HCT116 (cell line): ENCODE measurements around the gene SHISA4. TPM values are rescaled to one million over a fixed set of nuclear protein-coding genes. Genes with fewer than 3 reads are reported as not detected.

Experiments
- ATAC-seq: fragments of 200-7000 bp; cut with Tn5 transposase; 2 replicates; pipeline ENCODE4 v1.9.1; 2020; ENCODE audit warnings: mild to moderate bottlenecking, moderate library complexity
- BruUV-seq: library from RNA; stranded (reverse); fragments of 400-500 nt; replicated peaks from 2 replicates; lab custom pipeline; 2021; lab: Mats Ljungman, UMichigan
- CTCF ChIA-PET: fragments of 300-600 bp; sonication (Branson Sonifier 250); formaldehyde crosslinking; loops from one replicate; lab custom pipeline; 2021; ENCODE audit warnings: antibody characterized with exemption; lab: Charles Lee
- POLR2A ChIA-PET: fragments of 300-600, 350-600 bp; sonication (Branson Sonifier 250); formaldehyde crosslinking; loops from one replicate; lab custom pipeline; 2021; ENCODE audit warnings: antibody characterized with exemption; lab: Charles Lee
- RAD21 ChIA-PET, 2 experiments: fragments of 300-600 bp; sonication (Branson Sonifier 250); formaldehyde crosslinking; loops; one replicate each; lab custom pipeline; 2023; ENCODE audit warnings: low total read pairs in 2 of 2; ENCODE audit not compliant: uncharacterized antibody in 2 of 2, unreplicated experiment in 2 of 2, low non-redundant PET in 1 of 2; lab: Charles Lee
- DNase-seq: peaks from one replicate; pipeline ENCODE4 v3.0.0-alpha.2; 2010; ENCODE audit warnings: low read depth, low spot score
- H2AFZ ChIP-seq: fragments of 200-600 bp; shearing (Covaris generic), sonication (generic); 2 replicates; pipeline ENCODE4 v1.6.1; 2017; ENCODE audit warnings: low read depth, mixed run types, mixed read lengths, antibody characterized with exemption, low read length; ENCODE audit not compliant: poor library complexity, severe bottlenecking
- H3K27ac ChIP-seq: 2 replicates; pipeline ENCODE4 v1.5.1; 2012; ENCODE audit warnings: low read depth, low read length
- H3K27me3 ChIP-seq: fragments of 200-600 bp; sonication (generic); 2 replicates; pipeline ENCODE4 v1.6.1; 2016; ENCODE audit warnings: mixed run types, low read length, mixed read lengths; ENCODE audit not compliant: insufficient read depth
- H3K36me3 ChIP-seq, 2 experiments: fragments of 200-500 bp in 1 of 2; fragments of 200-600 bp in 1 of 2; sonication (Bioruptor generic) in 1 of 2; sonication (generic) in 1 of 2; 2 replicates each; pipeline versions ENCODE4 v1.5.1 to v1.6.1; 2014 to 2016; ENCODE audit warnings: low read length in 2 of 2, inconsistent platforms in 1 of 2, mixed read lengths in 1 of 2, mixed run types in 1 of 2; ENCODE audit not compliant: insufficient read depth in 2 of 2, control insufficient read depth in 1 of 2
- H3K4me1 ChIP-seq, 2 experiments: fragments of 200-600 bp in 1 of 2; sonication (generic) in 1 of 2; 2 replicates each; pipeline versions ENCODE4 v1.5.1 to v1.6.1; 2012 to 2017; ENCODE audit warnings: low read length in 2 of 2, inconsistent platforms in 1 of 2, mild to moderate bottlenecking in 1 of 2, mixed read lengths in 1 of 2, mixed run types in 1 of 2, moderate library complexity in 1 of 2; ENCODE audit not compliant: insufficient read depth in 2 of 2, control insufficient read depth in 1 of 2
- H3K4me2 ChIP-seq: fragments of 200-600 bp; sonication (generic); 2 replicates; pipeline ENCODE4 v1.6.1; 2017; ENCODE audit warnings: mixed run types, low read length, mixed read lengths
- H3K4me3 ChIP-seq, 2 experiments: fragments of 200-600 bp in 1 of 2; sonication (generic) in 1 of 2; replicated peaks in 1 of 2; 2 replicates each; pipeline ENCODE4 v1.5.1; 2011 to 2016; ENCODE audit warnings: low read length in 2 of 2, control low read depth in 1 of 2, low read depth in 1 of 2, mild to moderate bottlenecking in 1 of 2, mixed read lengths in 1 of 2, mixed run types in 1 of 2
- H3K79me2 ChIP-seq: fragments of 200-600 bp; sonication (generic); 2 replicates; pipeline ENCODE4 v1.6.1; 2017; ENCODE audit warnings: mild to moderate bottlenecking, mixed run types, low read length, moderate library complexity, mixed read lengths; ENCODE audit not compliant: insufficient read depth
- H3K9ac ChIP-seq: fragments of 200-600 bp; sonication (generic); 2 replicates; pipeline ENCODE4 v1.6.1; 2016; ENCODE audit warnings: low read length, mixed read lengths
- H3K9me2 ChIP-seq: fragments of 200-600 bp; sonication (generic), shearing (Covaris generic); 2 replicates; pipeline ENCODE4 v1.6.1; 2017; ENCODE audit warnings: mixed run types, mild to moderate bottlenecking, moderate library complexity; ENCODE audit not compliant: insufficient read depth
- H3K9me3 ChIP-seq, 2 experiments: fragments of 200-500 bp in 1 of 2; fragments of 200-600 bp in 1 of 2; sonication (Bioruptor generic) in 1 of 2; sonication (generic) in 1 of 2; 2 replicates each; pipeline ENCODE4 v1.6.1; 2014 to 2017; ENCODE audit warnings: low read length in 2 of 2, mixed read lengths in 2 of 2, inconsistent platforms in 1 of 2, low read depth in 1 of 2, mild to moderate bottlenecking in 1 of 2, mixed run types in 1 of 2, moderate library complexity in 1 of 2; ENCODE audit not compliant: control insufficient read depth in 1 of 2, insufficient read depth in 1 of 2
- H4K20me1 ChIP-seq: fragments of 200-600 bp; sonication (generic), shearing (Covaris generic); 2 replicates; pipeline ENCODE4 v1.6.1; 2017; ENCODE audit warnings: mixed run types, mild to moderate bottlenecking, moderate library complexity; ENCODE audit not compliant: insufficient read depth
- CEBPB ChIP-seq: IDR thresholded peaks from 2 replicates; pipeline ENCODE4 v1.6.1; 2012; ENCODE audit warnings: low read depth
- POLR2A ChIP-seq: IDR thresholded peaks from 2 replicates; pipeline ENCODE4 v1.7.0; 2011; ENCODE audit warnings: borderline replicate concordance; ENCODE audit not compliant: insufficient read depth, insufficient read length; ENCODE audit errors: extremely low read depth
- RAD21 ChIP-seq: IDR thresholded peaks from 2 replicates; pipeline ENCODE4 v1.6.1; 2012; ENCODE audit warnings: low read depth, mild to moderate bottlenecking
- ZBTB33 ChIP-seq: IDR thresholded peaks from 2 replicates; pipeline ENCODE4 v1.6.1; 2011; ENCODE audit warnings: mild to moderate bottlenecking, low read length, moderate library complexity; ENCODE audit not compliant: insufficient replicate concordance; ENCODE audit errors: extremely low read depth
- ZFX ChIP-seq: fragments of 450-650 bp; IDR thresholded peaks from 2 replicates; pipeline ENCODE4 v1.6.1; 2017
- ZNF274 ChIP-seq: fragments of 200-500 bp; sonication (Bioruptor generic); IDR thresholded peaks from 2 replicates; pipeline ENCODE4 v1.6.1; 2014; ENCODE audit warnings: mild to moderate bottlenecking, low read depth, low read length, inconsistent platforms
- intact Hi-C: fragments of 100-400 bp; cut with micrococcal nuclease; formaldehyde crosslinking; loops from 2 replicates; pipeline ENCODE4 v1.10.0; 2022
- total RNA-seq: library from RNA; stranded (reverse); gene quantifications from one replicate; pipeline ENCODE4 v1.2.1, GENCODE V29; 2021; ENCODE audit not compliant: unreplicated experiment
- TF ChIP-seq, protein P1 (sequence below), 3 experiments: fragments of 200-600 bp in 1 of 3; sonication (generic) in 1 of 3; IDR thresholded peaks in 2 of 3; conservative IDR thresholded peaks in 1 of 3; 2 replicates each; pipeline ENCODE4 v1.5.1; 2012 to 2017; ENCODE audit warnings: low read depth in 2 of 3, low read length in 2 of 3, antibody characterized with exemption in 1 of 3, borderline replicate concordance in 1 of 3, control low read depth in 1 of 3, mild to moderate bottlenecking in 1 of 3, mixed read lengths in 1 of 3, mixed run types in 1 of 3, moderate library complexity in 1 of 3; ENCODE audit not compliant: insufficient read depth in 1 of 3

Gene SHISA4
- total RNA-seq, 1 experiment from 2014 or later = 15.2 TPM

GRCh38 chr1:201905234-201905890 is 16.7 kb downstream of the SHISA4 start:
- BruUV-seq = no TSS peak
- H3K4me3 ChIP-seq = no peak overlapping the region
- H4K20me1 ChIP-seq = no peaks in the 10 kb centered on the region
- ChIA-PET RAD21 (no interaction called here), CTCF (interaction anchor here (1.0 to 1.6 kb wide), 2 partner anchors 9 kb away, joined by 4 to 6 read pairs; no protein-coding TSS in a partner anchor), POLR2A (no interaction called here)
- no peaks in the 10 kb centered on the region for H3K27me3 ChIP-seq
- no peak for ATAC-seq
- DNase-seq = no peak
- no peak overlapping the region for H3K9ac ChIP-seq
- no peaks in the 10 kb centered on the region for H3K4me1 ChIP-seq
- no peaks in the 10 kb centered on the region for H3K36me3 ChIP-seq
- no peaks in the 10 kb centered on the region for H3K9me2 ChIP-seq
- H3K27ac ChIP-seq = no peak overlapping the region
- no peaks in the 10 kb centered on the region for H3K9me3 ChIP-seq
- H3K4me2 ChIP-seq = no peak overlapping the region
- no peaks in the 10 kb centered on the region for H3K79me2 ChIP-seq
- no peak overlapping the region for H2AFZ ChIP-seq
- TF ChIP-seq ZBTB33 = no peak
- TF ChIP-seq CEBPB = no peak
- no peak for TF ChIP-seq ZNF274
- no peak for TF ChIP-seq RAD21
- no peak for TF ChIP-seq POLR2A
- TF ChIP-seq, protein P1, sequence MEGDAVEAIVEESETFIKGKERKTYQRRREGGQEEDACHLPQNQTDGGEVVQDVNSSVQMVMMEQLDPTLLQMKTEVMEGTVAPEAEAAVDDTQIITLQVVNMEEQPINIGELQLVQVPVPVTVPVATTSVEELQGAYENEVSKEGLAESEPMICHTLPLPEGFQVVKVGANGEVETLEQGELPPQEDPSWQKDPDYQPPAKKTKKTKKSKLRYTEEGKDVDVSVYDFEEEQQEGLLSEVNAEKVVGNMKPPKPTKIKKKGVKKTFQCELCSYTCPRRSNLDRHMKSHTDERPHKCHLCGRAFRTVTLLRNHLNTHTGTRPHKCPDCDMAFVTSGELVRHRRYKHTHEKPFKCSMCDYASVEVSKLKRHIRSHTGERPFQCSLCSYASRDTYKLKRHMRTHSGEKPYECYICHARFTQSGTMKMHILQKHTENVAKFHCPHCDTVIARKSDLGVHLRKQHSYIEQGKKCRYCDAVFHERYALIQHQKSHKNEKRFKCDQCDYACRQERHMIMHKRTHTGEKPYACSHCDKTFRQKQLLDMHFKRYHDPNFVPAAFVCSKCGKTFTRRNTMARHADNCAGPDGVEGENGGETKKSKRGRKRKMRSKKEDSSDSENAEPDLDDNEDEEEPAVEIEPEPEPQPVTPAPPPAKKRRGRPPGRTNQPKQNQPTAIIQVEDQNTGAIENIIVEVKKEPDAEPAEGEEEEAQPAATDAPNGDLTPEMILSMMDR (IDR thresholded peaks at IDR 0.05 in 2 of 3, conservative IDR thresholded peaks at IDR 0.05 in 1 of 3; ENCODE audit: borderline replicate concordance in 1 of 3, insufficient read depth in 1 of 3, low read depth in 2 of 3, low read length in 2 of 3) = no peak
- TF ChIP-seq ZFX = no peak
- intact Hi-C loops = no loop called here
